T-cell (primary cell): ENCODE measurements around the gene SYNE2. TPM values are rescaled to one million over a fixed set of nuclear protein-coding genes. Genes with fewer than 3 reads are reported as not detected.
A peak's percentile ranks its signal among the peaks of the same experiment; 100 is the strongest.

Experiments used
- ATAC-seq, 4 experiments: fragments of 200-7000 bp in 3 of 4; fragments of 150-1000 bp in 1 of 4; cut with Tn5 transposase; replicated peaks in 1 of 4; 1 replicate in 3 of 4; 2 replicates in 1 of 4; pipeline ENCODE4 v1.10.0; 2021; ENCODE audit warnings: moderate library complexity in 3 of 4, mild to moderate bottlenecking in 2 of 4, moderate number of reproducible peaks in 1 of 4
- CTCF ChIA-PET, 2 donors: fragments of 300-600 bp; sonication (Branson Sonifier 250); formaldehyde crosslinking; loops; one replicate each; lab custom pipeline; 2022; ENCODE audit warnings: antibody characterized with exemption in 2 of 2; lab: Charles Lee
- POLR2A ChIA-PET, 2 donors: fragments of 300-600 bp; sonication (Branson Sonifier 250); formaldehyde crosslinking; loops; one replicate each; lab custom pipeline; 2022; ENCODE audit warnings: antibody characterized with exemption in 2 of 2; lab: Charles Lee
- DNase-seq, 35 experiments: peaks; one replicate each; pipeline versions ENCODE4 v3.0.0 to v3.0.0-alpha.2; 2013 to 2023
- H3K27ac ChIP-seq: one replicate; pipeline ENCODE4 v1.5.1; 2013; ENCODE audit warnings: low read length
- H3K27me3 ChIP-seq, 2 experiments: replicated peaks in 1 of 2; 1 replicate in 1 of 2; 2 replicates in 1 of 2; pipeline versions ENCODE4 v1.6.1 to v1.7.0; 2013; ENCODE audit warnings: low read length in 1 of 2, mixed read lengths in 1 of 2; ENCODE audit not compliant: control insufficient read depth in 2 of 2, insufficient read depth in 2 of 2; ENCODE audit errors: extremely low read depth in 1 of 2
- H3K36me3 ChIP-seq, 2 donors: 1 replicate in 1 of 2; 2 replicates in 1 of 2; pipeline versions ENCODE4 v1.6.1 to v1.7.0; 2013; ENCODE audit warnings: low read length in 1 of 2; ENCODE audit not compliant: control insufficient read depth in 2 of 2, insufficient read depth in 1 of 2; ENCODE audit errors: extremely low read depth in 1 of 2
- H3K4me1 ChIP-seq, 2 experiments: 1 replicate in 1 of 2; 2 replicates in 1 of 2; pipeline versions ENCODE4 v1.6.1 to v1.7.0; 2013; ENCODE audit warnings: low read length in 2 of 2, mixed read lengths in 1 of 2; ENCODE audit not compliant: insufficient read depth in 2 of 2, control insufficient read depth in 1 of 2; ENCODE audit errors: extremely low read depth in 1 of 2
- H3K4me3 ChIP-seq, 2 donors: 1 replicate in 1 of 2; 2 replicates in 1 of 2; pipeline versions ENCODE4 v1.5.1 to v1.7.0; 2013; ENCODE audit warnings: mild to moderate bottlenecking in 2 of 2, low read length in 1 of 2, moderate library complexity in 1 of 2; ENCODE audit not compliant: control insufficient read depth in 1 of 2; ENCODE audit errors: extremely low read depth in 1 of 2
- H3K9me3 ChIP-seq: 2 replicates; pipeline ENCODE4 v1.7.0; 2013
- H3K27ac Mint-ChIP-seq, 2 donors: one replicate each; pipeline ENCODE4 v1.8.0; 2020 to 2021; ENCODE audit warnings: mild to moderate bottlenecking in 2 of 2, mixed read lengths in 2 of 2
- H3K27me3 Mint-ChIP-seq, 2 donors: one replicate each; pipeline ENCODE4 v1.8.0; 2021 to 2022; ENCODE audit warnings: mixed read lengths in 2 of 2
- H3K36me3 Mint-ChIP-seq: one replicate; pipeline ENCODE4 v1.8.0; 2021; ENCODE audit warnings: mixed read lengths
- H3K4me1 Mint-ChIP-seq, 3 donors: one replicate each; pipeline ENCODE4 v1.8.0; 2020 to 2022; ENCODE audit warnings: mixed read lengths in 3 of 3, mild to moderate bottlenecking in 1 of 3
- H3K4me3 Mint-ChIP-seq, 3 donors: one replicate each; pipeline ENCODE4 v1.8.0; 2020 to 2022; ENCODE audit warnings: mild to moderate bottlenecking in 3 of 3, mixed read lengths in 3 of 3, moderate library complexity in 3 of 3
- H3K9me3 Mint-ChIP-seq, 3 donors: one replicate each; pipeline ENCODE4 v1.8.0; 2020 to 2022; ENCODE audit warnings: mixed read lengths in 3 of 3
- WGBS: methylation state at CpG from one replicate; pipeline ENCODE4 v1.1.5; 2013; ENCODE audit warnings: missing lambda C conversion rate; ENCODE audit not compliant: insufficient coverage; 5-methylcytosine and 5-hydroxymethylcytosine counted together
- total RNA-seq, 35 experiments: library from RNA in 6 of 35; stranded (reverse) in 6 of 35; fragments of 120-200 nt in 1 of 35; gene quantifications; one replicate each; pipeline versions ENCODE4 v1.2.1 to v1.2.4 and lab custom pipeline; 2013 to 2026

SYNE2 gene
- total RNA-seq, 5 donors from 2014 or later (not counting 1 experiment from before 2014, with no cell fraction given) = 150 to 321 (median 229) TPM

DNA sequence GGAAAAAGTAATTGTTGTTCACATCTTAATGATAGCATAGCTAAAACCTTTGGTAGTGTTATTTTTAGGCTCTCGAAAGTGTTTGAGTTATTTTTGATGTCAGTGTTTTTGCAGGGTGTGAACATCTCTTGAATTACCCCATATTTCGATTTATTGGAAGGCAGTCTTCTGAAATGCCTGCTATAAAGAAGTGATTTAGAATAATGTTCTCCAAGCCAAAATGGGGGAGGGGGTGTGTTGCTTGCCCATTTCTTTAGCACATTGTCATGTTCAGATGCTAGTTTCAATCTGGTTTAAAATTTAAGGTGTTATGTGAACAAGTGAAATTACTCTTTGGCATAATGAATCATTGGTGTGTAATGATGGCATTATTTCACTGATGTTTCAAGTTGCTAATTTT, 110.6 kb downstream of the SYNE2 start:
- Mint-ChIP-seq H3K36me3 (peaks cover 36% of the 10 kb centered on the region), H3K27ac (no peak overlapping the region), H3K4me3 (no peak overlapping the region), H3K27me3 (no peaks in the 10 kb centered on the region), H3K9me3 (no peaks in the 10 kb centered on the region), H3K4me1 (no peaks in the 10 kb centered on the region)
- Histone ChIP-seq H3K36me3 (peaks cover 3 to 49% of the 10 kb centered on the region in 2 donors), H3K9me3 (no peaks in the 10 kb centered on the region), H3K27ac (no peak overlapping the region), H3K4me3 (no peak overlapping the region), H3K27me3 (no peaks in the 10 kb centered on the region), H3K4me1 (no peaks in the 10 kb centered on the region)
- DNase-seq = no peak
- CTCF ChIA-PET = no interaction called here
- POLR2A ChIA-PET = no interaction called here
- 100% methylated on average over 1 of the region's 2 CpGs for WGBS
- ATAC-seq = no peak

DNA sequence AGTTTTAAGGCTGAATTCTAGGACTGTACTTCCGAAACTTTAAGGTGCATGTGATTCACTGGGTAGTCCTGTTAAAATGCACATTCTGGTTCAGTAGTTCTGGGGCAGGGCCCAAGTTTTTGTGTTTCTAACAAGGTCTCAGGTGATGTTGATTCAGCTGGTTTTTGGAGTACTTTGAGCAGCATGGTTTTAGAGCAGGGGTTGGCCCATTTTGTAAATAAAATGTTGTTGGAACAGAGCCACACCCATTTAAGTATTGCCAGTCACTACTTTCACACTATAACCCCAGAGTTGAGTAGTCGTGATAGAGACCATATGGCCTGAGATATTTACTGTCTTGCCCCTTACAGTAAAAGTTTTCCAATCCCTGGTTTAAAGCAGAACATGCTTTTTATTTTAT, 111.3 kb downstream of the SYNE2 start:
- 100% methylated on average over 2 of the region's 2 CpGs for WGBS
- POLR2A ChIA-PET = no interaction called here
- H3K27ac Mint-ChIP-seq = no peak overlapping the region

DNA sequence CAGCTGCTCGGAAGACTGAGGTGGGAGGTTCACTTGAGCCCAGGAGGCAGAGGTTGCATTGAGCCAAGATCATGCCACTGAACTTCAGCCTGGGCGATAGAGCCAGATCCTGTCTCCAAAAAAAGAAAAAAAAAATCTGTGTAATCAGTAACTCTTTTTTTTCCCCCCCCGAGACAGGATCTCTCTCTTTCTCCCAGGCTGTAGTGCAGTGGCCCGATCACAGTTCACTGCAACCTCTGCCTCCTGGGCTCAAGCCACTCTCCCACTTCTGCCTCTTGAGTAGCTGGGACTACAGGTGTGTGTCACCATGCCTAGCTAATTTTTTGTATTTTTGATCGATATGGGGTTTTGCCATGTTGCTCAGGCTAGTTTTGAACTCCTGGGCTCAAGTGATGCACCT, 113.6 kb downstream of the SYNE2 start:
- Histone ChIP-seq H3K27ac (no peak overlapping the region), H3K27me3 (no peaks in the 10 kb centered on the region), H3K36me3 (peaks cover 3 to 46% of the 10 kb centered on the region in 2 donors), H3K4me3 (no peak overlapping the region), H3K9me3 (no peaks in the 10 kb centered on the region), H3K4me1 (no peaks in the 10 kb centered on the region)
- Mint-ChIP-seq H3K27me3 (no peaks in the 10 kb centered on the region), H3K9me3 (no peaks in the 10 kb centered on the region), H3K4me3 (no peak overlapping the region), H3K4me1 (no peaks in the 10 kb centered on the region), H3K27ac (no peak overlapping the region), H3K36me3 (peaks cover 37% of the 10 kb centered on the region)
- ATAC-seq = no peak
- WGBS = 100% methylated on average over 2 of the region's 5 CpGs
- ChIA-PET CTCF (interaction anchor here (0.6 to 0.7 kb wide), 2 partner anchors 9 to 91 kb away, joined by 3 to 8 read pairs; no protein-coding TSS in a partner anchor), POLR2A (no interaction called here)
- DNase-seq = no peak

More for the DNA sequence above, 111.3 kb downstream of the SYNE2 start:
- H3K36me3 ChIP-seq = peaks cover 3 to 49% of the 10 kb centered on the region in 2 donors
- Mint-ChIP-seq H3K27me3 (no peaks in the 10 kb centered on the region), H3K36me3 (peaks cover 36% of the 10 kb centered on the region), H3K4me1 (no peaks in the 10 kb centered on the region), H3K9me3 (no peaks in the 10 kb centered on the region), H3K4me3 (no peak overlapping the region)
- H3K4me1 ChIP-seq = no peaks in the 10 kb centered on the region
- no peak for ATAC-seq
- H3K27ac ChIP-seq = no peak overlapping the region
- no peaks in the 10 kb centered on the region for H3K9me3 ChIP-seq
- no peak overlapping the region for H3K4me3 ChIP-seq
- no peaks in the 10 kb centered on the region for H3K27me3 ChIP-seq
- DNase-seq = no peak
- CTCF ChIA-PET = no interaction called here

DNA sequence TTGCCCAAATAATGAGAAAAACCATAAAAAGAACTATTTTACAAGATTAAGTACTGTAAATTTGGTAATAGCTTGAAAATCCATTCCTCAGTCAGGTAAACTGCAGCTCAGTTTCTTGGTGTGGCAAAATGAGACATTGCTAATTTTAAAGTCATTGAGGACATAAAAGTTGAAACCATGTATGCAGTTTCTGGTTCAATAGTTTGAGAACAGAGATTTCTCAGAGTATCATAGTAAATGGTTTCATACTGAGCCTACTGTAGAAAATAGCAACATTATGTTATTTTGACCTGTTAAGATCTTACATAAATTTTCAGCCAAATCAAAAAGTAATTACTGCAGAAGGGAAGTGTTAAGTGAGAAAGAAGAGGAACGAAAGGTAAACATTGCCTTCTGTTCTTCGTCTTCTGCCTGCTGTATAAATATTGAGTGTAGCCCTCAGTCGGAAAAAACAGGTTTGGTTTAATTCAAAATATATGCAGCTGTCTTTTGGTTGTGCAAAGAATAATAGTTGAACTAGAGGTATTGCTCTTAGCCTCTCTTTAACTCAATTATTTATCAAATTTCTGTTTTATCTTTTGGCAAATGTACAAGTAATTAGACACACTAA, 119.6 kb downstream of the SYNE2 start:
- Histone ChIP-seq H3K4me3 (no peak overlapping the region), H3K4me1 (no peaks in the 10 kb centered on the region), H3K9me3 (no peaks in the 10 kb centered on the region), H3K36me3 (peaks cover 3 to 44% of the 10 kb centered on the region in 2 donors), H3K27ac (no peak overlapping the region), H3K27me3 (no peaks in the 10 kb centered on the region)
- Mint-ChIP-seq H3K4me1 (no peaks in the 10 kb centered on the region), H3K4me3 (no peak overlapping the region), H3K27me3 (no peaks in the 10 kb centered on the region), H3K27ac (no peak overlapping the region), H3K9me3 (no peaks in the 10 kb centered on the region), H3K36me3 (peaks cover 57% of the 10 kb centered on the region)
- ChIA-PET CTCF (no interaction called here), POLR2A (no interaction called here)
- 100% methylated on average over 2 of the region's 3 CpGs for WGBS
- no peak for ATAC-seq
- DNase-seq = no peak

DNA sequence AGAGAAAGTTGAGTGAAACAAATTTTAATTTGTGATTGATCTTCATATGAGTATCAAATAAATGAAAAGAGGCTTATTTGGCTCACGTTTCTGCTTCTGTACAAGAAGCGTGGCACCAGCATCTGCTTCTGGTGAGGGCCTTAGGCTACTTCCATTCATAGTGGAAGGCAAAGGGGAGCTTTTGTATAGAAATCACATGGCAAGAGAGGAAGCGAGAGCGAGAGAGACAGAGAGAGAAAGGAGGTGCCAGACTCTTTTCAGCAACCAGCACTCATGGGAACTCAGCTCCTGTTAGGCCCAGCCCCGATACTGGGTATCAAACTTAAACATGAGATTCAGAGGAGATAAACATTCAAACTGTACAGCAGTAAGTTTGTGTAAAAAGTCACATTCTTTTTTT, 121.4 kb downstream of the SYNE2 start:
- H3K27ac ChIP-seq = no peak overlapping the region
- no peaks in the 10 kb centered on the region for H3K4me1 Mint-ChIP-seq
- ATAC-seq = no peak
- no peaks in the 10 kb centered on the region for H3K9me3 Mint-ChIP-seq
- H3K4me3 Mint-ChIP-seq = no peak overlapping the region
- no peaks in the 10 kb centered on the region for H3K4me1 ChIP-seq
- H3K27me3 ChIP-seq = no peaks in the 10 kb centered on the region
- H3K27me3 Mint-ChIP-seq = no peaks in the 10 kb centered on the region
- ChIA-PET CTCF (no interaction called here), POLR2A (no interaction called here)
- WGBS = 100% methylated on average over 1 of the region's 5 CpGs
- no peak for DNase-seq
- H3K4me3 ChIP-seq = no peak overlapping the region
- peaks cover 65% of the 10 kb centered on the region for H3K36me3 Mint-ChIP-seq
- peaks cover 0 to 50% of the 10 kb centered on the region in 2 donors for H3K36me3 ChIP-seq
- no peak overlapping the region for H3K27ac Mint-ChIP-seq
- H3K9me3 ChIP-seq = no peaks in the 10 kb centered on the region

DNA sequence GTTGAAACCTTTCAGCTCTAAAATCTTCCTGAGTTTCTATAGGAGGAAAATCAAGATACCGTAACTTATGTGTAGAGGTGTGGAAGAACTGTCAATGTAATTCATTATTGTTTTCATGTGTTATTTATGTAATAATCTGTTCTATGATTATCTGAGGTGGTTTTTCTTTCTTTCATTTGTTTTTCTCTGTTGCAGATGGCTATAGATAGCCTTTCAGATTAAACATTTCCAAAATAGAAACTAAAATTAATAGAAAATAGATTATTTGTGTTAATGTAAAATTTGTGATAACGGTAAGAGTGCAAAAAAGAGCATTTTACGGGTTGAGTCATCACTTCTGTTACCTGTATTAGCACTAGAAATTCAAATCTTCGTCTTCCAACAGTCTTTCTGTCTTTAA, 128.8 kb downstream of the SYNE2 start:
- H3K4me1 ChIP-seq = no peaks in the 10 kb centered on the region
- DNase-seq (no peak), ATAC-seq (no peak)
- WGBS = 100% methylated on average over 1 of the region's 4 CpGs
- Mint-ChIP-seq H3K9me3 (no peaks in the 10 kb centered on the region), H3K27ac (peak overlapping the region in 1 of 2 donors; percentile 28), H3K4me3 (no peak overlapping the region), H3K36me3 (peaks cover 58% of the 10 kb centered on the region), H3K27me3 (no peaks in the 10 kb centered on the region), H3K4me1 (no peaks in the 10 kb centered on the region)
- ChIA-PET POLR2A (interaction anchor here in 1 of 2 donors (0.6 kb wide), 1 partner anchor 76 kb away, joined by 3 read pairs; no protein-coding TSS in a partner anchor), CTCF (no interaction called here)
- H3K36me3 ChIP-seq = peaks cover 0 to 59% of the 10 kb centered on the region in 2 donors
- H3K4me3 ChIP-seq = no peak overlapping the region
- no peak overlapping the region for H3K27ac ChIP-seq
- no peaks in the 10 kb centered on the region for H3K27me3 ChIP-seq
- no peaks in the 10 kb centered on the region for H3K9me3 ChIP-seq
